MM.1S (cell line): Measurements from ENCODE around the gene STARD10.
"Not testable (repeated sequence)": the region's sequence is repeated elsewhere in the genome, so short reads cannot be mapped to it uniquely, and the experiment has no call there.

Experiments
- EZH2 ChIP-seq: fragments of 300-600 bp; sonication (generic); optimal IDR thresholded peaks from 2 replicates; pipeline ENCODE3; 2017; ENCODE audit warnings: low read depth, mild to moderate bottlenecking, antibody characterized with exemption, low read length, mixed read lengths
- TF ChIP-seq, protein P1 (sequence below): fragments of 300-600 bp; sonication (generic); IDR thresholded peaks from 2 replicates; pipeline ENCODE4 v1.5.1; 2016; ENCODE audit warnings: antibody characterized with exemption, low read length, mixed read lengths

DNA sequence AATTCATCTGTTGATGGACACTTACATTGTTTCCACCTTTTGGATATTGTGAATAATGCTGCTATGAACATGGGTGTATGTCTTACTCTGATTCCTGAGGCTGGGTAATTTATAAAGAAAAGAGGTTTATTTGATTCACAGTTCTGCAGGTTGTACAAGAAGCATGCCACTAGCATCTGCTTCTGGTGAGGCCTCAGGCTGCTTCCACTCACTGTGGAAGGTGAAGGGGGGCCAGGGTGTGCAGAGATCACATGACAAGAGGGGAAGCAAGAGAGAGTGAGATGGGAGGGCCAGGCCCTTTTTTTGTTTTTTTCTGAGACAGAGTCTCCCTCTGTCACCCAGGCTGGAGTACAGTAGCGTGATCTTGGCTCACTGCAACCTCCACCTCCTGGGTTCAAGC, 12.5 kb upstream of the STARD10 start:
- TF ChIP-seq EZH2: not testable (repeated sequence)
- TF ChIP-seq, protein P1, sequence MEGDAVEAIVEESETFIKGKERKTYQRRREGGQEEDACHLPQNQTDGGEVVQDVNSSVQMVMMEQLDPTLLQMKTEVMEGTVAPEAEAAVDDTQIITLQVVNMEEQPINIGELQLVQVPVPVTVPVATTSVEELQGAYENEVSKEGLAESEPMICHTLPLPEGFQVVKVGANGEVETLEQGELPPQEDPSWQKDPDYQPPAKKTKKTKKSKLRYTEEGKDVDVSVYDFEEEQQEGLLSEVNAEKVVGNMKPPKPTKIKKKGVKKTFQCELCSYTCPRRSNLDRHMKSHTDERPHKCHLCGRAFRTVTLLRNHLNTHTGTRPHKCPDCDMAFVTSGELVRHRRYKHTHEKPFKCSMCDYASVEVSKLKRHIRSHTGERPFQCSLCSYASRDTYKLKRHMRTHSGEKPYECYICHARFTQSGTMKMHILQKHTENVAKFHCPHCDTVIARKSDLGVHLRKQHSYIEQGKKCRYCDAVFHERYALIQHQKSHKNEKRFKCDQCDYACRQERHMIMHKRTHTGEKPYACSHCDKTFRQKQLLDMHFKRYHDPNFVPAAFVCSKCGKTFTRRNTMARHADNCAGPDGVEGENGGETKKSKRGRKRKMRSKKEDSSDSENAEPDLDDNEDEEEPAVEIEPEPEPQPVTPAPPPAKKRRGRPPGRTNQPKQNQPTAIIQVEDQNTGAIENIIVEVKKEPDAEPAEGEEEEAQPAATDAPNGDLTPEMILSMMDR: not testable (repeated sequence)
